ENCODE results near the gene CCNF. TPM values are rescaled to one million over a fixed set of nuclear protein-coding genes. Genes with fewer than 3 reads are reported as not detected.
A peak's percentile ranks its signal among the peaks of the same experiment; 100 is the strongest.
"Not testable (repeated sequence)": the region's sequence is repeated elsewhere in the genome, so short reads cannot be mapped to it uniquely, and the experiment has no call there.

The CCNF gene
- total RNA-seq, 2 experiments from 2014 or later = 99.3 to 101 TPM

GRCh38 chr16:2432801-2433505 is 3.7 kb downstream of the CCNF start:
- no peak overlapping the region for H3K4me3 Mint-ChIP-seq
- ChIA-PET CTCF (no interaction called here), POLR2A (no interaction called here)
- no peak for DNase-seq
- peaks cover 52% of the 10 kb centered on the region for H3K36me3 Mint-ChIP-seq (ENCODE audit: low read depth)
- peaks cover 32% of the 10 kb centered on the region for H3K4me1 Mint-ChIP-seq
- no peaks in the 10 kb centered on the region for H3K9me3 Mint-ChIP-seq
- H3K27me3 Mint-ChIP-seq = no peaks in the 10 kb centered on the region
- peak overlapping the region; percentile 60 for H3K27ac Mint-ChIP-seq

GRCh38 chr16:2435236-2435635 is 6.0 kb downstream of the CCNF start:
- H3K4me1 Mint-ChIP-seq = peaks cover 34% of the 10 kb centered on the region
- H3K27ac Mint-ChIP-seq, H3K4me3 Mint-ChIP-seq, CTCF ChIA-PET, H3K27me3 Mint-ChIP-seq, H3K9me3 Mint-ChIP-seq, DNase-seq: not testable (repeated sequence)
- POLR2A ChIA-PET = interaction anchor here (0.6 kb wide), 1 partner anchor 498 kb away, joined by 3 read pairs; no protein-coding TSS in a partner anchor
- peaks cover 67% of the 10 kb centered on the region for H3K36me3 Mint-ChIP-seq (ENCODE audit: low read depth)

GRCh38 chr16:2436110-2436509 is 6.9 kb downstream of the CCNF start:
- Mint-ChIP-seq H3K4me1 (peaks cover 26% of the 10 kb centered on the region), H3K4me3 (no peak overlapping the region), H3K36me3 (ENCODE audit: low read depth) (peaks cover 63% of the 10 kb centered on the region), H3K27ac (no peak overlapping the region), H3K27me3 (no peaks in the 10 kb centered on the region), H3K9me3 (no peaks in the 10 kb centered on the region)
- DNase-seq = no peak
- ChIA-PET CTCF (no interaction called here), POLR2A (no interaction called here)

GRCh38 chr16:2437032-2437790 is 8.0 kb downstream of the CCNF start:
- Mint-ChIP-seq H3K4me3 (no peak overlapping the region), H3K4me1 (peaks cover 24% of the 10 kb centered on the region), H3K36me3 (ENCODE audit: low read depth) (peaks cover 64% of the 10 kb centered on the region), H3K27ac (peak overlapping the region; percentile 36), H3K9me3 (no peaks in the 10 kb centered on the region), H3K27me3 (no peaks in the 10 kb centered on the region)
- DNase-seq = no peak
- POLR2A ChIA-PET = interaction anchor here (0.6 kb wide), 1 partner anchor 83 kb away, joined by 3 read pairs; the partner anchor contains the start of gene AMDHD2
- CTCF ChIA-PET = no interaction called here

- Mint-ChIP-seq H3K27me3 (no peaks in the 10 kb centered on the region), H3K4me1 (peaks cover 18% of the 10 kb centered on the region), H3K36me3 (ENCODE audit: low read depth) (peaks cover 58% of the 10 kb centered on the region), H3K4me3 (no peak overlapping the region), H3K9me3 (no peaks in the 10 kb centered on the region), H3K27ac (peak overlapping the region; percentile 9)
- no peak for DNase-seq
- ChIA-PET POLR2A (no interaction called here), CTCF (no interaction called here)
These were observed 8.9 kb downstream of the CCNF start for GRCh38 chr16:2438121-2438520.

- no peak overlapping the region for H3K4me3 Mint-ChIP-seq
- peaks cover 13% of the 10 kb centered on the region for H3K4me1 Mint-ChIP-seq
- DNase-seq = no peak
- H3K36me3 Mint-ChIP-seq (ENCODE audit: low read depth) = peaks cover 58% of the 10 kb centered on the region
- peak overlapping the region; percentile 64 for H3K27ac Mint-ChIP-seq
- POLR2A ChIA-PET = no interaction called here
- no peaks in the 10 kb centered on the region for H3K27me3 Mint-ChIP-seq
- no peaks in the 10 kb centered on the region for H3K9me3 Mint-ChIP-seq
- CTCF ChIA-PET = interaction anchor here (0.9 to 1.7 kb wide), 5 partner anchors 10 to 62 kb away, joined by 3 to 6 read pairs (median 3); partner anchors contain the start of genes TBC1D24 and TEDC2
These were observed 10.4 kb downstream of the CCNF start for GRCh38 chr16:2439598-2439997.

- peaks cover 13% of the 10 kb centered on the region for H3K4me1 Mint-ChIP-seq
- not testable (repeated sequence) for DNase-seq, H3K27me3 Mint-ChIP-seq, H3K9me3 Mint-ChIP-seq, H3K27ac Mint-ChIP-seq, H3K4me3 Mint-ChIP-seq
- POLR2A ChIA-PET = interaction anchor here (0.6 kb wide), 1 partner anchor 194 kb away, joined by 4 read pairs; no protein-coding TSS in a partner anchor
- H3K36me3 Mint-ChIP-seq (ENCODE audit: low read depth) = peaks cover 62% of the 10 kb centered on the region
- CTCF ChIA-PET = interaction anchor here (1.2 to 1.5 kb wide), 3 partner anchors 8 to 33 kb away, joined by 3 to 9 read pairs (median 6); partner anchors contain the start of genes CCNF and TBC1D24
These were observed 12.0 kb downstream of the CCNF start for GRCh38 chr16:2441143-2441804.

GRCh38 chr16:2443555-2443954 is 14.3 kb downstream of the CCNF start:
- no peak overlapping the region for H3K4me3 Mint-ChIP-seq
- peaks cover 13% of the 10 kb centered on the region for H3K4me1 Mint-ChIP-seq
- H3K27me3 Mint-ChIP-seq = no peaks in the 10 kb centered on the region
- H3K9me3 Mint-ChIP-seq = no peaks in the 10 kb centered on the region
- peaks cover 61% of the 10 kb centered on the region for H3K36me3 Mint-ChIP-seq (ENCODE audit: low read depth)
- ChIA-PET CTCF (interaction anchor here (1.2 kb wide), 1 partner anchor 13 kb away, joined by 3 read pairs; no protein-coding TSS in a partner anchor), POLR2A (no interaction called here)
- peak overlapping the region; percentile 50 for H3K27ac Mint-ChIP-seq
- no peak for DNase-seq

- no peak overlapping the region for H3K4me3 Mint-ChIP-seq
- DNase-seq = no peak
- H3K27me3 Mint-ChIP-seq = no peaks in the 10 kb centered on the region
- no peaks in the 10 kb centered on the region for H3K9me3 Mint-ChIP-seq
- no peak overlapping the region for H3K27ac Mint-ChIP-seq
- peaks cover 67% of the 10 kb centered on the region for H3K36me3 Mint-ChIP-seq (ENCODE audit: low read depth)
- no peaks in the 10 kb centered on the region for H3K4me1 Mint-ChIP-seq
- POLR2A ChIA-PET = interaction anchor here (0.5 kb wide), 1 partner anchor 19 kb away, joined by 8 read pairs; the partner anchor contains the start of gene CCNF
- CTCF ChIA-PET = no interaction called here
These were observed 18.8 kb downstream of the CCNF start for GRCh38 chr16:2447920-2448583.

GRCh38 chr16:2449118-2449517 is 19.9 kb downstream of the CCNF start:
- POLR2A ChIA-PET = no interaction called here
- Mint-ChIP-seq H3K4me1 (no peaks in the 10 kb centered on the region), H3K27me3 (no peaks in the 10 kb centered on the region), H3K27ac (no peak overlapping the region), H3K9me3 (no peaks in the 10 kb centered on the region), H3K36me3 (ENCODE audit: low read depth) (peaks cover 69% of the 10 kb centered on the region), H3K4me3 (no peak overlapping the region)
- CTCF ChIA-PET = interaction anchor here (1.3 kb wide), 1 partner anchor 9 kb away, joined by 3 read pairs; no protein-coding TSS in a partner anchor
- no peak for DNase-seq

GRCh38 chr16:2450535-2450934 is 21.3 kb downstream of the CCNF start:
- Mint-ChIP-seq H3K4me3 (no peak overlapping the region), H3K27me3 (no peaks in the 10 kb centered on the region), H3K9me3 (no peaks in the 10 kb centered on the region), H3K27ac (no peak overlapping the region), H3K36me3 (ENCODE audit: low read depth) (peaks cover 65% of the 10 kb centered on the region), H3K4me1 (no peaks in the 10 kb centered on the region)
- ChIA-PET CTCF (interaction anchor here (0.7 kb wide), 1 partner anchor 10 kb away, joined by 3 read pairs; no protein-coding TSS in a partner anchor), POLR2A (no interaction called here)
- no peak for DNase-seq

GRCh38 chr16:2450975-2451381 is 21.7 kb downstream of the CCNF start:
- Mint-ChIP-seq H3K4me1 (no peaks in the 10 kb centered on the region), H3K4me3 (no peak overlapping the region), H3K27me3 (no peaks in the 10 kb centered on the region), H3K9me3 (no peaks in the 10 kb centered on the region), H3K27ac (peak overlapping the region; percentile 69), H3K36me3 (ENCODE audit: low read depth) (peaks cover 62% of the 10 kb centered on the region)
- no peak for DNase-seq
- ChIA-PET CTCF (interaction anchor here (0.7 kb wide), 1 partner anchor 11 kb away, joined by 3 read pairs; no protein-coding TSS in a partner anchor), POLR2A (no interaction called here)

Measured in activated CD4-positive, alpha-beta T cell treated with anti-CD3 and anti-CD28 coated beads, Interleukin-2, amount 10 ng/mL, durations not matched to agents 7 days and 5 days (primary cell).